Thyroid gland (tissue), 4 donors: Measurements from ENCODE around the gene MEX3A. TPM values are rescaled to one million over a fixed set of nuclear protein-coding genes. Genes with fewer than 3 reads are reported as not detected.
"Not testable (repeated sequence)": the region's sequence is repeated elsewhere in the genome, so short reads cannot be mapped to it uniquely, and the experiment has no call there.

Experiments used
- DNase-seq, 2 donors: peaks; one replicate each; pipeline ENCODE4 v3.0.0-alpha.2; 2019
- H3K27ac ChIP-seq, 3 donors: fragments of 200-600 bp; sonication (generic); 1 replicate in 2 of 3; 2 replicates in 1 of 3; pipeline ENCODE4 v1.5.1; 2016 to 2019; ENCODE audit warnings: mild to moderate bottlenecking in 1 of 3, moderate library complexity in 1 of 3
- H3K27me3 ChIP-seq: fragments of 200-600 bp; sonication (generic); one replicate; pipeline ENCODE4 v1.5.1; 2019
- H3K36me3 ChIP-seq, 2 donors: fragments of 200-600 bp; sonication (generic); one replicate each; pipeline ENCODE4 v1.5.1; 2016 to 2019
- H3K4me1 ChIP-seq, 2 donors: fragments of 200-600 bp; sonication (generic); one replicate each; pipeline ENCODE4 v1.5.1; 2017 to 2019
- H3K4me3 ChIP-seq, 3 donors: fragments of 200-600 bp; sonication (generic); replicated peaks in 1 of 3; 1 replicate in 2 of 3; 2 replicates in 1 of 3; pipeline ENCODE4 v1.5.1; 2016; ENCODE audit warnings: mild to moderate bottlenecking in 1 of 3
- H3K9me3 ChIP-seq: fragments of 200-600 bp; sonication (generic); one replicate; pipeline ENCODE4 v1.5.1; 2017
- CTCF ChIP-seq, 6 experiments: fragments of 200-600 bp in 3 of 6; fragments of 450-650 bp in 3 of 6; sonication (generic) in 3 of 6; IDR thresholded peaks; one replicate each; pipeline ENCODE4 v1.5.1; 2016 to 2019; ENCODE audit warnings: antibody characterized with exemption in 6 of 6, mild to moderate bottlenecking in 2 of 6, inconsistent platforms in 1 of 6, moderate library complexity in 1 of 6
- POLR2A ChIP-seq, 2 donors: fragments of 450-650 bp; IDR thresholded peaks; one replicate each; pipeline ENCODE4 v1.6.1; 2017; ENCODE audit warnings: antibody characterized with exemption in 2 of 2, mild to moderate bottlenecking in 2 of 2, moderate library complexity in 1 of 2
- WGBS, 2 donors: methylation state at CpG; one replicate each; pipeline ENCODE4 v1.1.5; 2017; 5-methylcytosine and 5-hydroxymethylcytosine counted together
- intact Hi-C: fragments of 100-400 bp; cut with DNase I; formaldehyde crosslinking; loops from one replicate; pipeline ENCODE4 v1.15.1; 2023
- total RNA-seq, 4 donors: library from RNA; depleted of rRNA; stranded (reverse); fragments of >200 nt; gene quantifications; one replicate each; pipeline ENCODE4 v1.2.3, GENCODE V29; 2016

The MEX3A gene
- total RNA-seq, 4 donors from 2014 or later = 0.17 to 1.8 (median 0.33) TPM

GRCh38 chr1:156048663-156049258 lies 33.5 kb downstream of the MEX3A start:
- Histone ChIP-seq H3K36me3 (no peaks in the 10 kb centered on the region), H3K9me3 (no peaks in the 10 kb centered on the region), H3K4me1 (no peaks in the 10 kb centered on the region), H3K27me3 (no peaks in the 10 kb centered on the region), H3K27ac (no peak overlapping the region), H3K4me3 (no peak overlapping the region)
- TF ChIP-seq POLR2A (IDR thresholded peaks at IDR 0.05) = no peak
- no peak for TF ChIP-seq CTCF (IDR thresholded peaks at IDR 0.05)
- 67 to 89% methylated on average over 3 of the region's 3 CpGs for WGBS, 2 donors
- intact Hi-C loops = no loop called here
- DNase-seq = no peak

GRCh38 chr1:156045076-156045475 lies 37.2 kb downstream of the MEX3A start:
- H3K9me3 ChIP-seq = no peaks in the 10 kb centered on the region
- H3K4me3 ChIP-seq = no peak overlapping the region
- intact Hi-C loops = no loop called here
- no peaks in the 10 kb centered on the region for H3K27me3 ChIP-seq
- WGBS, 2 donors = 93 to 96% methylated on average over 4 of the region's 4 CpGs
- H3K4me1 ChIP-seq = no peaks in the 10 kb centered on the region
- no peak for DNase-seq
- no peak for TF ChIP-seq POLR2A (IDR thresholded peaks at IDR 0.05)
- TF ChIP-seq CTCF (IDR thresholded peaks at IDR 0.05) = no peak
- peaks cover 9 to 13% of the 10 kb centered on the region in 2 donors for H3K36me3 ChIP-seq
- H3K27ac ChIP-seq = no peak overlapping the region

- H3K36me3 ChIP-seq = peaks cover 9 to 13% of the 10 kb centered on the region in 2 donors
- H3K4me3 ChIP-seq = no peak overlapping the region
- no peaks in the 10 kb centered on the region for H3K9me3 ChIP-seq
- H3K27ac ChIP-seq = no peak overlapping the region
- 74 to 78% methylated on average over 3 of the region's 3 CpGs for WGBS, 2 donors
- intact Hi-C loops = no loop called here
- H3K27me3 ChIP-seq = no peaks in the 10 kb centered on the region
- TF ChIP-seq POLR2A (IDR thresholded peaks at IDR 0.05) (no peak), CTCF (IDR thresholded peaks at IDR 0.05) (no peak)
- no peaks in the 10 kb centered on the region for H3K4me1 ChIP-seq
- peak in 1 of 2 donors; percentile 20 for DNase-seq
Observed at GRCh38 chr1:156042828-156043227, 39.4 kb downstream of the MEX3A start.

GRCh38 chr1:156034991-156035390 lies 47.3 kb downstream of the MEX3A start:
- DNase-seq, H3K4me1 ChIP-seq, H3K4me3 ChIP-seq, intact Hi-C loops, H3K9me3 ChIP-seq, H3K27ac ChIP-seq, H3K36me3 ChIP-seq, H3K27me3 ChIP-seq: not testable (repeated sequence)
- WGBS, 2 donors = 89 to 93% methylated on average over 4 of the region's 4 CpGs

- Histone ChIP-seq H3K27ac (no peak overlapping the region), H3K36me3 (no peaks in the 10 kb centered on the region), H3K27me3 (no peaks in the 10 kb centered on the region), H3K4me3 (no peak overlapping the region), H3K4me1 (no peaks in the 10 kb centered on the region), H3K9me3 (no peaks in the 10 kb centered on the region)
- DNase-seq = no peak
- WGBS, 2 donors = 54% methylated on average over 6 of the region's 6 CpGs
- intact Hi-C loops = no loop called here
- TF ChIP-seq POLR2A (IDR thresholded peaks at IDR 0.05) (no peak), CTCF (IDR thresholded peaks at IDR 0.05) (no peak)
Observed at GRCh38 chr1:156033011-156033410, 49.3 kb downstream of the MEX3A start.
